Measurements from ENCODE around the gene ZHX3.

ZHX3 gene

GRCh38 chr20:41317546-41318270, at the start of gene ZHX3:
TSS of gene ZHX3 (minus strand) at chr20:41317731. CDS start at chr20:41204916, 112,815 bp downstream.
- DNase-seq = peak; percentile 98

- no peak for DNase-seq
Measured at GRCh38 chr20:41367393-41367695, 49.8 kb upstream of the ZHX3 start.

- no peak for DNase-seq
Measured at GRCh38 chr20:41366546-41367392, 49.2 kb upstream of the ZHX3 start, which contains the start of gene EMILIN3. TSS of gene EMILIN3 (minus strand) at chr20:41366818. CDS start at chr20:41366634, 184 bp downstream.

- no peak for DNase-seq
Measured at GRCh38 chr20:41365777-41366545, 48.4 kb upstream of the ZHX3 start.

- no peak for DNase-seq
Measured at GRCh38 chr20:41364967-41365765, 47.6 kb upstream of the ZHX3 start.

GRCh38 chr20:41364236-41364855, 46.8 kb upstream of the ZHX3 start:
- no peak for DNase-seq

GRCh38 chr20:41363601-41364000, 46.1 kb upstream of the ZHX3 start:
- DNase-seq = no peak

GRCh38 chr20:41362748-41363140, 45.2 kb upstream of the ZHX3 start:
- DNase-seq = no peak

- no peak for DNase-seq
Measured at GRCh38 chr20:41361757-41362747, 44.5 kb upstream of the ZHX3 start.

- DNase-seq = no peak
Measured at GRCh38 chr20:41360831-41361756, 43.6 kb upstream of the ZHX3 start.

GRCh38 chr20:41359541-41360011, 42.0 kb upstream of the ZHX3 start:
- DNase-seq = no peak

GRCh38 chr20:41358717-41359116, 41.2 kb upstream of the ZHX3 start:
- no peak for DNase-seq

GRCh38 chr20:41358230-41358629, 40.7 kb upstream of the ZHX3 start:
- no peak for DNase-seq

- DNase-seq = no peak
Measured at GRCh38 chr20:41357424-41358163, 40.1 kb upstream of the ZHX3 start.

GRCh38 chr20:41356951-41357350, 39.4 kb upstream of the ZHX3 start:
- no peak for DNase-seq

GRCh38 chr20:41355598-41356203, 38.2 kb upstream of the ZHX3 start:
- no peak for DNase-seq

GRCh38 chr20:41355192-41355591, 37.7 kb upstream of the ZHX3 start:
- DNase-seq = no peak

- no peak for DNase-seq
Measured at GRCh38 chr20:41353530-41353929, 36.0 kb upstream of the ZHX3 start.

Data from activated naive CD4-positive, alpha-beta T cell treated with anti-CD3 and anti-CD28 coated beads, Interleukin-2, amount 50 U/mL, for 16 hours (primary cell).